CD8-positive, alpha-beta memory T cell (primary cell): ENCODE results near the gene SETD1A. TPM values are rescaled to one million over a fixed set of nuclear protein-coding genes. Genes with fewer than 3 reads are reported as not detected.
"Not testable (repeated sequence)": the region's sequence is repeated elsewhere in the genome, so short reads cannot be mapped to it uniquely, and the experiment has no call there.

Experiments
- CTCF ChIA-PET: fragments of 350-600 bp; sonication (Branson Sonifier 250); formaldehyde crosslinking; loops from one replicate; lab custom pipeline; 2021; ENCODE audit warnings: antibody characterized with exemption; lab: Charles Lee
- POLR2A ChIA-PET: fragments of 350-600 bp; sonication (Branson Sonifier 250); formaldehyde crosslinking; loops from one replicate; lab custom pipeline; 2021; ENCODE audit warnings: antibody characterized with exemption; lab: Charles Lee
- DNase-seq, 5 donors: peaks; one replicate each; pipeline versions ENCODE4 v3.0.0 to v3.0.0-alpha.2; 2020 to 2022; ENCODE audit warnings: mixed read lengths in 1 of 5
- H3K27ac ChIP-seq: one replicate; pipeline ENCODE4 v1.7.0; 2013; ENCODE audit warnings: low read depth, mild to moderate bottlenecking, low read length, moderate library complexity
- H3K27me3 ChIP-seq: 2 replicates; pipeline ENCODE4 v1.7.0; 2013; ENCODE audit warnings: low read length, mild to moderate bottlenecking; ENCODE audit not compliant: insufficient read depth, poor library complexity, severe bottlenecking
- H3K36me3 ChIP-seq: 2 replicates; pipeline ENCODE4 v1.7.0; 2013; ENCODE audit warnings: mild to moderate bottlenecking, low read length, moderate library complexity; ENCODE audit not compliant: insufficient read depth
- H3K4me1 ChIP-seq: 2 replicates; pipeline ENCODE4 v1.7.0; 2013; ENCODE audit warnings: mild to moderate bottlenecking, low read length, moderate library complexity; ENCODE audit not compliant: insufficient read depth
- H3K4me3 ChIP-seq: 2 replicates; pipeline ENCODE4 v1.7.0; 2013; ENCODE audit warnings: mild to moderate bottlenecking, low read length
- H3K9me3 ChIP-seq: 2 replicates; pipeline ENCODE4 v1.7.0; 2013; ENCODE audit warnings: mild to moderate bottlenecking, low read length
- H3K27ac Mint-ChIP-seq, 8 donors: one replicate each; pipeline ENCODE4 v1.8.0; 2020 to 2021; ENCODE audit warnings: mixed read lengths in 8 of 8, mild to moderate bottlenecking in 6 of 8, inconsistent platforms in 3 of 8, moderate library complexity in 3 of 8
- H3K27me3 Mint-ChIP-seq, 2 donors: one replicate each; pipeline ENCODE4 v1.8.0; 2020 to 2021; ENCODE audit warnings: mixed read lengths in 2 of 2, mild to moderate bottlenecking in 1 of 2, moderate library complexity in 1 of 2
- H3K36me3 Mint-ChIP-seq, 3 donors: one replicate each; pipeline ENCODE4 v1.8.0; 2020 to 2021; ENCODE audit warnings: mixed read lengths in 3 of 3, inconsistent platforms in 1 of 3, mild to moderate bottlenecking in 1 of 3
- H3K4me1 Mint-ChIP-seq, 3 donors: one replicate each; pipeline ENCODE4 v1.8.0; 2020 to 2021; ENCODE audit warnings: mixed read lengths in 3 of 3, inconsistent platforms in 1 of 3, mild to moderate bottlenecking in 1 of 3
- H3K4me3 Mint-ChIP-seq, 7 donors: one replicate each; pipeline ENCODE4 v1.8.0; 2020 to 2021; ENCODE audit warnings: mixed read lengths in 7 of 7, mild to moderate bottlenecking in 6 of 7, moderate library complexity in 4 of 7, inconsistent platforms in 2 of 7
- H3K9me3 Mint-ChIP-seq, 5 donors: one replicate each; pipeline ENCODE4 v1.8.0; 2020 to 2022; ENCODE audit warnings: mixed read lengths in 5 of 5, mild to moderate bottlenecking in 3 of 5, moderate library complexity in 2 of 5, inconsistent platforms in 1 of 5
- polyA plus RNA-seq: library from polyadenylated mRNA; unstranded; fragments of 300-500 nt; fragmentation: Illumina TruSeq; gene quantifications from one replicate; pipeline ENCODE4 v1.2.3, GENCODE V29; 2021
- total RNA-seq, 2 experiments: library from RNA; stranded (reverse); gene quantifications; one replicate each; pipeline ENCODE4 v1.2.3, GENCODE V29; 2021

Gene SETD1A
- total and polyA plus RNA-seq, 3 experiments from 2014 or later: 2.6 to 28.8 (median 24.7) TPM

- CTCF ChIA-PET: no interaction called here
Observed at GRCh38 chr16:30931068-30931650, 26.4 kb upstream of the SETD1A start.

GRCh38 chr16:30934827-30935557 is 22.6 kb upstream of the SETD1A start:
- Mint-ChIP-seq H3K4me1 (peaks cover 12 to 23% (median 12%) of the 10 kb centered on the region in 3 donors), H3K9me3 (no peaks in the 10 kb centered on the region), H3K27ac (peak overlapping the region in 5 of 8 donors; percentile 15 to 79 (median 24)), H3K4me3 (no peak overlapping the region), H3K27me3 (no peaks in the 10 kb centered on the region), H3K36me3 (peaks cover 0 to 33% (median 8%) of the 10 kb centered on the region in 3 donors)
- peaks cover 5% of the 10 kb centered on the region for H3K4me1 ChIP-seq
- H3K36me3 ChIP-seq: peaks cover 4% of the 10 kb centered on the region
- H3K27me3 ChIP-seq: no peaks in the 10 kb centered on the region
- DNase-seq: peak in 1 of 5 donors; percentile 23
- ChIA-PET CTCF (interaction anchor here (1.0 to 2.1 kb wide), 5 partner anchors 8 to 91 kb away, joined by 3 to 6 read pairs (median 4); no protein-coding TSS in a partner anchor), POLR2A (interaction anchor here (0.6 kb wide), 1 partner anchor 183 kb away, joined by 3 read pairs; the partner anchor contains the start of gene KAT8)
- H3K4me3 ChIP-seq: no peak overlapping the region
- H3K9me3 ChIP-seq: no peaks in the 10 kb centered on the region
- no peak overlapping the region for H3K27ac ChIP-seq

More at GRCh38 chr16:30931068-30931650, 26.4 kb upstream of the SETD1A start:
- Mint-ChIP-seq H3K36me3 (peaks cover 0 to 32% (median 6%) of the 10 kb centered on the region in 3 donors), H3K27ac (no peak overlapping the region), H3K4me3 (peak overlapping the region in 1 of 7 donors; percentile 67), H3K4me1 (peaks cover 10 to 24% (median 10%) of the 10 kb centered on the region in 3 donors), H3K9me3 (no peaks in the 10 kb centered on the region), H3K27me3 (no peaks in the 10 kb centered on the region)
- H3K4me1 ChIP-seq: peaks cover 5% of the 10 kb centered on the region
- H3K9me3 ChIP-seq: no peaks in the 10 kb centered on the region
- POLR2A ChIA-PET: no interaction called here
- no peak for DNase-seq
- H3K36me3 ChIP-seq: peaks cover 4% of the 10 kb centered on the region
- no peaks in the 10 kb centered on the region for H3K27me3 ChIP-seq
- H3K27ac ChIP-seq: no peak overlapping the region
- no peak overlapping the region for H3K4me3 ChIP-seq

- Histone ChIP-seq H3K4me1 (peaks cover 12% of the 10 kb centered on the region), H3K27me3 (no peaks in the 10 kb centered on the region), H3K27ac (no peak overlapping the region), H3K36me3 (no peaks in the 10 kb centered on the region), H3K9me3 (no peaks in the 10 kb centered on the region), H3K4me3 (no peak overlapping the region)
- ChIA-PET CTCF (no interaction called here), POLR2A (no interaction called here)
- no peak overlapping the region for H3K4me3 Mint-ChIP-seq
- DNase-seq: no peak
- no peaks in the 10 kb centered on the region for H3K27me3 Mint-ChIP-seq
- H3K27ac Mint-ChIP-seq: peak overlapping the region in 4 of 8 donors; percentile 25 to 92 (median 63)
- H3K4me1 Mint-ChIP-seq: peaks cover 15 to 37% (median 17%) of the 10 kb centered on the region in 3 donors
- H3K9me3 Mint-ChIP-seq: no peaks in the 10 kb centered on the region
- peaks cover 0 to 16% (median 3%) of the 10 kb centered on the region in 3 donors for H3K36me3 Mint-ChIP-seq
Observed at GRCh38 chr16:30937692-30938091, 19.9 kb upstream of the SETD1A start.

- Mint-ChIP-seq H3K27ac (peak overlapping the region in 1 of 8 donors; percentile 88), H3K36me3 (peaks cover 0 to 21% (median 5%) of the 10 kb centered on the region in 3 donors), H3K4me1 (peaks cover 19 to 38% (median 20%) of the 10 kb centered on the region in 3 donors)
- ChIA-PET CTCF (interaction anchor here (1.1 to 6.9 kb wide), 3 partner anchors 15 to 95 kb away, joined by 5 to 50 read pairs (median 16); no protein-coding TSS in a partner anchor), POLR2A (interaction anchor here (0.7 kb wide), 1 partner anchor 173 kb away, joined by 5 read pairs; no protein-coding TSS in a partner anchor)
- H3K4me1 ChIP-seq: peaks cover 12% of the 10 kb centered on the region
- not testable (repeated sequence) for H3K4me3 ChIP-seq, H3K27me3 ChIP-seq, H3K9me3 ChIP-seq, DNase-seq, H3K27ac ChIP-seq, H3K4me3 Mint-ChIP-seq, H3K36me3 ChIP-seq, H3K9me3 Mint-ChIP-seq, H3K27me3 Mint-ChIP-seq
Observed at GRCh38 chr16:30939571-30939970, 18.0 kb upstream of the SETD1A start.

- Histone ChIP-seq H3K9me3 (no peaks in the 10 kb centered on the region), H3K27ac (no peak overlapping the region), H3K36me3 (no peaks in the 10 kb centered on the region), H3K4me1 (peaks cover 7% of the 10 kb centered on the region), H3K4me3 (no peak overlapping the region), H3K27me3 (no peaks in the 10 kb centered on the region)
- Mint-ChIP-seq H3K27ac (peak overlapping the region in 4 of 8 donors; percentile 50 to 84 (median 59)), H3K4me3 (peak overlapping the region in 4 of 7 donors; percentile 34 to 84 (median 51)), H3K27me3 (no peaks in the 10 kb centered on the region), H3K9me3 (no peaks in the 10 kb centered on the region), H3K36me3 (peaks cover 0 to 18% (median 4%) of the 10 kb centered on the region in 3 donors), H3K4me1 (peaks cover 10 to 24% (median 14%) of the 10 kb centered on the region in 3 donors)
- DNase-seq: peak; percentile 53 to 74 (median 55)
- ChIA-PET CTCF (interaction anchor here (0.6 to 6.9 kb wide), 16 partner anchors 8 to 231 kb away, joined by 3 to 50 read pairs (median 5); no protein-coding TSS in a partner anchor), POLR2A (interaction anchor here (0.8 kb wide), 1 partner anchor 8 kb away, joined by 3 read pairs; no protein-coding TSS in a partner anchor)
Observed at GRCh38 chr16:30941600-30942425, 15.7 kb upstream of the SETD1A start.

GRCh38 chr16:30942426-30942806 is 15.1 kb upstream of the SETD1A start:
- Mint-ChIP-seq H3K36me3 (peaks cover 0 to 18% (median 4%) of the 10 kb centered on the region in 3 donors), H3K27me3 (no peaks in the 10 kb centered on the region), H3K4me3 (peak overlapping the region in 1 of 7 donors; percentile 52), H3K4me1 (peaks cover 10 to 21% (median 14%) of the 10 kb centered on the region in 3 donors), H3K9me3 (no peaks in the 10 kb centered on the region), H3K27ac (peak overlapping the region in 5 of 8 donors; percentile 34 to 93 (median 57))
- Histone ChIP-seq H3K27ac (no peak overlapping the region), H3K36me3 (no peaks in the 10 kb centered on the region), H3K4me1 (peaks cover 7% of the 10 kb centered on the region), H3K4me3 (no peak overlapping the region), H3K27me3 (no peaks in the 10 kb centered on the region), H3K9me3 (no peaks in the 10 kb centered on the region)
- ChIA-PET CTCF (interaction anchor here (0.9 to 6.9 kb wide), 13 partner anchors 8 to 231 kb away, joined by 3 to 50 read pairs (median 5); no protein-coding TSS in a partner anchor), POLR2A (interaction anchor here (0.8 kb wide), 1 partner anchor 8 kb away, joined by 3 read pairs; no protein-coding TSS in a partner anchor)
- DNase-seq: no peak

- Histone ChIP-seq H3K9me3 (no peaks in the 10 kb centered on the region), H3K36me3 (no peaks in the 10 kb centered on the region), H3K27ac (no peak overlapping the region), H3K4me1 (peaks cover 7% of the 10 kb centered on the region), H3K27me3 (no peaks in the 10 kb centered on the region), H3K4me3 (no peak overlapping the region)
- POLR2A ChIA-PET: no interaction called here
- peaks cover 9 to 20% (median 9%) of the 10 kb centered on the region in 3 donors for H3K4me1 Mint-ChIP-seq
- H3K27ac Mint-ChIP-seq: peak overlapping the region in 3 of 8 donors; percentile 52 to 56 (median 54)
- H3K36me3 Mint-ChIP-seq: peaks cover 0 to 16% (median 2%) of the 10 kb centered on the region in 3 donors
- CTCF ChIA-PET: interaction anchor here (1.5 to 6.9 kb wide), 2 partner anchors 10 kb away, joined by 4 to 50 read pairs; no protein-coding TSS in a partner anchor
- no peak overlapping the region for H3K4me3 Mint-ChIP-seq
- no peaks in the 10 kb centered on the region for H3K9me3 Mint-ChIP-seq
- no peaks in the 10 kb centered on the region for H3K27me3 Mint-ChIP-seq
- DNase-seq: no peak
Observed at GRCh38 chr16:30944352-30944751, 13.2 kb upstream of the SETD1A start.
